Glutamatergic neuron (in vitro differentiated cells): ENCODE measurements around the gene TMEM30B. TPM values are rescaled to one million over a fixed set of nuclear protein-coding genes. Genes with fewer than 3 reads are reported as not detected.
"Not testable (repeated sequence)": the region's sequence is repeated elsewhere in the genome, so short reads cannot be mapped to it uniquely, and the experiment has no call there.

ENCODE experiments used
- DNase-seq: peaks from one replicate; pipeline ENCODE4 v3.0.0; 2022
- H3K27ac Mint-ChIP-seq: one replicate; pipeline ENCODE4 v1.8.0; 2020; ENCODE audit warnings: mild to moderate bottlenecking, mixed read lengths, inconsistent platforms; ENCODE audit not compliant: unreplicated experiment
- H3K27me3 Mint-ChIP-seq: one replicate; pipeline ENCODE4 v1.8.0; 2020; ENCODE audit warnings: mild to moderate bottlenecking, moderate library complexity, mixed read lengths, inconsistent platforms; ENCODE audit not compliant: unreplicated experiment
- H3K36me3 Mint-ChIP-seq: one replicate; pipeline ENCODE4 v1.8.0; 2020; ENCODE audit warnings: mild to moderate bottlenecking, mixed read lengths, inconsistent platforms; ENCODE audit not compliant: unreplicated experiment
- H3K4me1 Mint-ChIP-seq: one replicate; pipeline ENCODE4 v1.8.0; 2020; ENCODE audit warnings: mild to moderate bottlenecking, low read depth, mixed read lengths, inconsistent platforms; ENCODE audit not compliant: unreplicated experiment
- H3K4me3 Mint-ChIP-seq: one replicate; pipeline ENCODE4 v1.8.0; 2020; ENCODE audit warnings: mild to moderate bottlenecking, mixed read lengths, inconsistent platforms; ENCODE audit not compliant: unreplicated experiment
- H3K9me3 Mint-ChIP-seq: one replicate; pipeline ENCODE4 v1.8.0; 2020; ENCODE audit warnings: mild to moderate bottlenecking, moderate library complexity, mixed read lengths, inconsistent platforms; ENCODE audit not compliant: unreplicated experiment
- CTCF ChIP-seq: fragments of 200-600 bp; sonication (generic); IDR thresholded peaks from one replicate; pipeline ENCODE4 v1.5.0; 2021; ENCODE audit not compliant: partially characterized antibody, unreplicated experiment
- total RNA-seq: library from RNA; stranded (reverse); fragmentation: NEBNext Ultra II Directional; extraction: Animal tissue kit (Norgen Biotek cat#: 25700); gene quantifications from one replicate; pipeline ENCODE4 v1.2.1, GENCODE V29; 2021; ENCODE audit not compliant: unreplicated experiment

The TMEM30B gene
- total RNA-seq, 1 donor from 2014 or later = not detected

- H3K4me1 Mint-ChIP-seq = peaks cover 2% of the 10 kb centered on the region
- no peak for TF ChIP-seq CTCF
- DNase-seq = peak; percentile 18
- H3K27ac Mint-ChIP-seq = no peak overlapping the region
- H3K27me3 Mint-ChIP-seq = peaks cover 9% of the 10 kb centered on the region
- peaks cover 3% of the 10 kb centered on the region for H3K9me3 Mint-ChIP-seq
- H3K4me3 Mint-ChIP-seq = peak overlapping the region; percentile 52
- no peaks in the 10 kb centered on the region for H3K36me3 Mint-ChIP-seq
Measured at GRCh38 chr14:61322011-61322798, 41.1 kb upstream of the TMEM30B start.

- Mint-ChIP-seq H3K27me3 (peaks cover 9% of the 10 kb centered on the region), H3K4me3 (peak within 1 kb of the TSS; percentile 74), H3K27ac (no peak within 1 kb of the TSS), H3K4me1 (peaks cover 2% of the 10 kb centered on the region), H3K36me3 (no peaks in the 10 kb centered on the region), H3K9me3 (peaks cover 3% of the 10 kb centered on the region)
- TF ChIP-seq CTCF = no peak
- peak; percentile 50 for DNase-seq
Measured at GRCh38 chr14:61321385-61322010, 40.4 kb upstream of the TMEM30B start, which contains the start of gene PRKCH. PRKCH (plus strand) TSS chr14:61321579; CDS start chr14:61322102, 523 bp downstream.

GRCh38 chr14:61320806-61321384, 39.8 kb upstream of the TMEM30B start:
- no peak for DNase-seq
- Mint-ChIP-seq H3K4me1 (peaks cover 2% of the 10 kb centered on the region), H3K4me3 (peak overlapping the region; percentile 64), H3K27me3 (peaks cover 9% of the 10 kb centered on the region), H3K9me3 (peaks cover 3% of the 10 kb centered on the region), H3K36me3 (no peaks in the 10 kb centered on the region), H3K27ac (no peak overlapping the region)
- TF ChIP-seq CTCF = no peak

GRCh38 chr14:61320170-61320569, 39.0 kb upstream of the TMEM30B start:
- H3K4me1 Mint-ChIP-seq, H3K4me3 Mint-ChIP-seq, H3K9me3 Mint-ChIP-seq, DNase-seq, H3K36me3 Mint-ChIP-seq, H3K27me3 Mint-ChIP-seq, H3K27ac Mint-ChIP-seq: not testable (repeated sequence)

- H3K4me3 Mint-ChIP-seq = no peak overlapping the region
- peaks cover 3% of the 10 kb centered on the region for H3K9me3 Mint-ChIP-seq
- peaks cover 2% of the 10 kb centered on the region for H3K4me1 Mint-ChIP-seq
- H3K36me3 Mint-ChIP-seq = no peaks in the 10 kb centered on the region
- H3K27me3 Mint-ChIP-seq = peaks cover 9% of the 10 kb centered on the region
- no peak overlapping the region for H3K27ac Mint-ChIP-seq
- no peak for DNase-seq
- no peak for TF ChIP-seq CTCF
Measured at GRCh38 chr14:61319706-61320105, 38.6 kb upstream of the TMEM30B start.
